Stimulated activated CD8-positive, alpha-beta memory T cell treated with anti-CD3 and anti-CD28 coated beads, Interleukin-12 subunit alpha, Interleukin-12 subunit beta, amount 100 ng/mL, for 24 hours (primary cell): ENCODE results near the gene SHLD2.
"Not testable (repeated sequence)": the region's sequence is repeated elsewhere in the genome, so short reads cannot be mapped to it uniquely, and the experiment has no call there.

Experiments
- DNase-seq: peaks from one replicate; pipeline ENCODE4 v3.0.0-alpha.2; 2020; ENCODE audit errors: extremely low read depth

The SHLD2 gene

GRCh38 chr10:87085537-87085936 lies 9.5 kb upstream of the SHLD2 start:
- DNase-seq, result no peak

GRCh38 chr10:87089746-87090145 lies 5.3 kb upstream of the SHLD2 start:
- no peak for DNase-seq

- no peak for DNase-seq
Observed at GRCh38 chr10:87090779-87091178, 4.2 kb upstream of the SHLD2 start.

- DNase-seq, result no peak
Observed at GRCh38 chr10:87092376-87092860, 2.6 kb upstream of the SHLD2 start.

GRCh38 chr10:87092861-87093631 lies 2.0 kb upstream of the SHLD2 start:
- DNase-seq, result no peak

- DNase-seq, result peak; percentile 60
Observed at GRCh38 chr10:87093632-87094372, 1.2 kb upstream of the SHLD2 start.

GRCh38 chr10:87095236-87095945 lies 385 bp downstream of the SHLD2 start:
- DNase-seq, result peak; percentile 50

- DNase-seq, result no peak
Observed at GRCh38 chr10:87101996-87102395, 7.0 kb downstream of the SHLD2 start.

- DNase-seq, result not testable (repeated sequence)
Observed at GRCh38 chr10:87104727-87105126, 9.7 kb downstream of the SHLD2 start.

GRCh38 chr10:87105446-87106124 lies 10.6 kb downstream of the SHLD2 start:
- no peak for DNase-seq

GRCh38 chr10:87118122-87118521 lies 23.1 kb downstream of the SHLD2 start:
- DNase-seq, result not testable (repeated sequence)

- not testable (repeated sequence) for DNase-seq
Observed at GRCh38 chr10:87119029-87119428, 24.0 kb downstream of the SHLD2 start.

- not testable (repeated sequence) for DNase-seq
Observed at GRCh38 chr10:87123351-87123750, 28.3 kb downstream of the SHLD2 start.

GRCh38 chr10:87127048-87127447 lies 32.0 kb downstream of the SHLD2 start:
- DNase-seq, result not testable (repeated sequence)

GRCh38 chr10:87127607-87128156 lies 32.7 kb downstream of the SHLD2 start:
- not testable (repeated sequence) for DNase-seq

GRCh38 chr10:87132176-87132575 lies 37.2 kb downstream of the SHLD2 start:
- DNase-seq, result not testable (repeated sequence)

GRCh38 chr10:87133936-87134335 lies 38.9 kb downstream of the SHLD2 start:
- DNase-seq, result not testable (repeated sequence)

GRCh38 chr10:87134440-87134839 lies 39.4 kb downstream of the SHLD2 start:
- not testable (repeated sequence) for DNase-seq

- DNase-seq, result not testable (repeated sequence)
Observed at GRCh38 chr10:87137478-87137877, 42.5 kb downstream of the SHLD2 start.

- DNase-seq, result not testable (repeated sequence)
Observed at GRCh38 chr10:87142230-87143108, 47.5 kb downstream of the SHLD2 start.
